ENCODE data around the gene NAA30. TPM values are rescaled to one million over a fixed set of nuclear protein-coding genes. Genes with fewer than 3 reads are reported as not detected.
"Not testable (repeated sequence)": the region's sequence is repeated elsewhere in the genome, so short reads cannot be mapped to it uniquely, and the experiment has no call there.

NAA30 gene
- total RNA-seq, result 10 to 100 TPM; 17.1 to 22.6 TPM
- long read RNA-seq, full-length matches to known transcripts, result 7 of 15 reads
- long read RNA-seq, partial matches to known transcripts, result 6 of 15 reads
- long read RNA-seq, other reads (novel, unspliced or antisense), result 2 of 15 reads

DNA sequence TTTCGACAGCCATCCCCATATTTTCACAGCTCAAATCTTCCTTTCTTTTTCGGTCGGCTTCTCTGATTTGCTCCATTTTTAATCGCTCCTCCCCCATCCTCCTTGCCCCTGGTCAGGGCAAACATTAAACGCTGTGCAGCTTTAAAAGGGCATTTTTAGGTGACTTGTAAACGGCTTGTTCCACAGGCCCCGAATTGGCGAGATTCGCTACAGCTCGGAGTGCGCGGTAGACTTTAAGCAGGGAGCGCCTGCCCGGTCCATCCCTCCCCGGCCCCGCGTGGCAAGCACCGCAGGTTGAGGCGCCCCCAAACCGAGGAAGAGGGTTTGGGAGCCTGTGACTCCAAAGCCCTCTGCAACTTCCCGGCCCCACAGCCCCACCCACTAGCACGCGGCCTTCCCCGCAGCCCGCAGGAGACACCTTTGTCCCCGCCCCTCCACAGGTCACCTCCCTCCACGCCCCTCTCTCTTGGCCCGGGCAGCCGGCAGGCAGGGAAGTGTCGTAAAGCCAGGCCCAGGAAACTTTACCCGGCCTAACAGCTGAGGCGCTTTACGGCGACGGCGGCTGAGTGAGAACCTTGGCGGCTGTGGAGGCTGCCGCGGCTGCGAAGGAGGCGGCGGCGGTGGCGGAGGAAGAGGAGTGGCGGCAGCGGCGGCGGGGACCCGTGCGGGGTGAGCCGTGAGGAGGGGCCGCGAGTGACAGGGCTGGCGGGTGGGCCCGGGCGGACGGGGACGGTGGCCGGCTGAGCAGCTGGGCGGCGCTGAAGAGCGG lies at the start of gene NAA30:
NAA30 (plus strand) TSS at position 550 of the 769 bp plus-strand sequence. CDS start 372 bp downstream, outside the sequence.
- DNase-seq (peak; percentile 96), ATAC-seq (peak; percentile 95 to 98)
- intact Hi-C loops (cut with DNase I), result no loop called here

DNA sequence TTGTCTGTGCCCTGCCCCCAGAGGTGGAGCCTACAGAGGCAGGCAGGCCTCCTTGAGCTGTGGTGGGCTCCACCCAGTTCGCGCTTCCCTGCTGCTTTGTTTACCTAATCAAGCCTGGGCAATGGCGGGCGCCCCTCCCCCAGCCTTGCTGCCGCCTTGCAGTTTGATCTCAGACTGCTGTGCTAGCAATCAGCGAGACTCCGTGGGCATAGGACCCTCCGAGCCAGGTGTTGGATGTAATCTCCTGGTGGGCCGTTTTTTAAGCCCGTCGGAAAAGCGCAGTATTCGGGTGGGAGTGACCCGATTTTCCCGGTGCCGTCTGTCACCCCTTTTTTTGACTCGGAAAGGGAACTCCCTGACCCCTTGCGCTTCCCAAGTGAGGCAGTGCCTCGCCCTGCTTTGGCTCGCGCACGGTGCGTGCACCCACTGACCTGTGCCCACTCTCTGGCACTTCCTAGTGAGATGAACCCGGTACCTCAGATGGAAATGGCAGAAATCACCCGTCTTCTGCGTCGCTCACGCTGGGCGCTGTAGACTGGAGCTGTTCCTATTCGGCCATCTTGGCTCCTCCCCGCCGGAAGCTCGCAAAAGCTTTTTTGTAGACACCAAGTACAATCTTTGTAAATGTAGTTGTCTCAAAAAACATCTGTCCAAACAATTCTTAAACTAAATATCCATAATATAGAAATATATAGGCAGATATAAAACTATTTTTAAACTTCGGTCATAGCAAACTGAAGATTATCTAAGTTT lies 46.7 kb upstream of the NAA30 start:
- intact Hi-C loops (cut with DNase I); DNase-seq; ATAC-seq: not testable (repeated sequence)

DNA sequence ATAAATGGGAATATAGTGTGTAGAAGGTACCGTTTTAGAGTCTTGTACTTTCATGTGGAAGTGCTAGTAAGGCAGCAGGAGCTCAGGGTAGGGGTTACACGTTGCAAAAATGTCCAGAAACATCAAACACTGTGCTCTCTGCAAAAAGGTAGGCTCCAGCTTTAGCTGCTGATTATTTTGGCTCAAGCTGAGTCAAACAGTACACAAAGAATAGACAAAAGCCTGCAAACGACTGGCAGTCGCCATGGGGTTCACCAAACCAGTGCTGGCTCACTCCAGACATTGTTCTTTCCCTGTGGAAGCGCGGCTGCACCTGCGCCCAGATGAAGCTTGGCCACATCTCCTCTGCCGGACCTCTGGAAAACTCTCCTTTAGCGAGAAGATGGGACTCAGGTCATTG lies 45.3 kb upstream of the NAA30 start:
- ATAC-seq, result no peak
- no peak for DNase-seq
- intact Hi-C loops (cut with DNase I), result no loop called here

DNA sequence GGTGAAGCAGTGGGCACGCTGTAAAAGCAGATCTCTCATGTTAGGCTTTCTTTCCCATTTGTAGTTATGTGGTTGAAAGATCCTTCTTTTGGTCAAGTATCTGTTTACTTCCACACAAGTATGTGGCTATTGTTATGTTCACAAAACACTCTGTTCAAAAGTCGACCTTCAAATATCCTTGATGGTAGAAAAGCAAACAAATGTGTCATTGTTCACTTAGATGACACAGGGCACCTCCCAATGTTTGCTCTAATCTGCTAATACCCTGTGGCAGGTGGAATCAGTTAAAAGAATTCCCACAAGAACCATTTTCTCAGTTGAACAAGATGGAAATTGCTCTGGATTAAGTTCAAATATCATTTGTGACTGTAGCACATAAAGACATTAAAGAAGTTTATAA lies 43.6 kb upstream of the NAA30 start:
- ATAC-seq, result no peak
- DNase-seq, result no peak
- intact Hi-C loops (cut with DNase I), result no loop called here

DNA sequence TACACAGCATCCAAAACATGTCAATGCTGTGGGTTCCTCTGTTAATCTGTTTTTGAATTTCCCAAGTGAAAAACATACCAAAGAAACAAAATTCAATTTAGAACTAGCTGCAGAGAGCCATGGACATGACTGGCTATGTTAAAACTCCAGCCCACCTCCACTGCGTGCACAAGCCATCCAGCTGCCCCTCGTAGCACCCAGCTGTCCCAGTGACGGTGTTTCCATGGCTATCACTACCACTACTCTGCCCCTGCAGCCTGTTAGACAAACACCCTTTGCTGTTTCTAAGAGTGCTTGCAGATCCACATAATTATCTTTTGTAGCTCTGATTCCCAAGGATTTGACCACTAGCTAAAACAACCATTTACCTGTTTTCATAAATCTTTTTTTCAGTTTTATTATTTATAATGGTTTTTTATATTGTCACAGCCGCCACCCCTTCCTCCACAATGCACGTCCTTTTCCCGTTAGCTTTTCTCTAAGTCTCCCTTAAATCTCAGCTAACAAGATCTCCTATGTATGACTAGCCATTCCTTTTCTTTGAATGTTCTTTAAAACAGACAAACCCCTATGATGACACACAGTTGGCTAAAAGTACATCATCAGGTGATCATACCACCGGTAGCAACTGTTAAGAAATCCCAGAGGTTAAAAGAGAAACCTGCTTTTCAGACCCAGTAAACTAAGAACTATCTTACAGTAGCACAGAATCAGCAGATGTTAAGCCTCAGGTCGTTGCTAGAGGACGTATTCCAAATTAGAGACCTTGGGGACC lies 37.8 kb upstream of the NAA30 start:
- DNase-seq, result no peak
- no peak for ATAC-seq

DNA sequence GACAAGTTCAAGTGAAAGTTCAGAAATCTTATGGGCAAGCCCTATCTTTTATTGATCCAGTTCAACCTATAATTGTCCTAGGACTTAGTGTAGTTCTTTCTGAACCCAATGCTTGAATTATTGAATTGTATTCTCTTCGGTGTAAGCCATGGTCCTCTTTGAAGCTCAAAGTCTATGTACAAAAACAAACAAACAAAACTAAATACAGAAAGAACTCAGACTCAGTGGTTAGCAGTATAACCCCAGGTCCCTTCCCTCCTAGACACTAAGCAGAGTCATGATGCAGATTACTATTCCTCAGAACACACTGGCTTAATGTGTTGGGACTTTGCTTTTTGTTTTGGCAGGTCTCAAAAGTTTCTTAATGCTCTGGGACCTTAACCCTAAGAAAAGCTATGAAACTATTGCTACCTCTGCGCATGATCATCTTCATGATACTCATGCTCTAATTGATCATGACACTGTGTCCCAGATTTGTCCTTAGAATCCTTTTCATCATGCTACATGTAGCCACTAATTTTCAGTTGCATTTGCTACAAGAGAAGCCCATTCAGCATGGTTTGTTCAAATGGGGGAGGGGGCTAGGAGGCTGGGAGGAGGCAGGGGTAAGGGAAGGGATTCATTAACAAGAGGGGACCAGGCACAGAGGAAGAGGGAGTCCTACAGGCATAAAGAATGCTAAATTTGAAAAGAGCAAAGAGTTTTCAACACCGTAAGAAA lies 35.1 kb upstream of the NAA30 start:
- intact Hi-C loops (cut with DNase I), result no loop called here
- ATAC-seq (no peak), DNase-seq (no peak)

More for the DNA sequence above, 37.8 kb upstream of the NAA30 start:
- intact Hi-C loops (cut with DNase I), result no loop called here

DNA sequence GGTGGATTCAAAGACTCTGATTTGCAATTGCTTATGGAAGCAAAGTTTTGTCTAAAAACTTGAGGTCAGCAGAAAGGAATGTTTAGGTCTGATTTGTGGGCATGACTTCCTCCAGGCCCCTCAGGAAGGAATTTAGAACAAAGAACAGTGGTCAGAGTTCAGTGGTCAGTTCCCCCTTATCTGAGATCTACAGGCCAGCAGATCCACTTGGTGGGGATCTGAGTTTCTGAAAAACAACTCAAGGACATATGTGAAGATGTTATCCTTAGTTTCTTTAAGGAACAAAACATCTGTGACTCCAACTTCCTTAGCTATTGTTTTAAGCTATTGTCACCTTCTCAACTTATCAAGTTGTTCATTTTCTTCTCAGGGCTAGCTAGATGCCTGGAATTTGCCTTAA lies 28.0 kb upstream of the NAA30 start:
- intact Hi-C loops (cut with DNase I), result no loop called here
- DNase-seq, result no peak
- no peak for ATAC-seq

DNA sequence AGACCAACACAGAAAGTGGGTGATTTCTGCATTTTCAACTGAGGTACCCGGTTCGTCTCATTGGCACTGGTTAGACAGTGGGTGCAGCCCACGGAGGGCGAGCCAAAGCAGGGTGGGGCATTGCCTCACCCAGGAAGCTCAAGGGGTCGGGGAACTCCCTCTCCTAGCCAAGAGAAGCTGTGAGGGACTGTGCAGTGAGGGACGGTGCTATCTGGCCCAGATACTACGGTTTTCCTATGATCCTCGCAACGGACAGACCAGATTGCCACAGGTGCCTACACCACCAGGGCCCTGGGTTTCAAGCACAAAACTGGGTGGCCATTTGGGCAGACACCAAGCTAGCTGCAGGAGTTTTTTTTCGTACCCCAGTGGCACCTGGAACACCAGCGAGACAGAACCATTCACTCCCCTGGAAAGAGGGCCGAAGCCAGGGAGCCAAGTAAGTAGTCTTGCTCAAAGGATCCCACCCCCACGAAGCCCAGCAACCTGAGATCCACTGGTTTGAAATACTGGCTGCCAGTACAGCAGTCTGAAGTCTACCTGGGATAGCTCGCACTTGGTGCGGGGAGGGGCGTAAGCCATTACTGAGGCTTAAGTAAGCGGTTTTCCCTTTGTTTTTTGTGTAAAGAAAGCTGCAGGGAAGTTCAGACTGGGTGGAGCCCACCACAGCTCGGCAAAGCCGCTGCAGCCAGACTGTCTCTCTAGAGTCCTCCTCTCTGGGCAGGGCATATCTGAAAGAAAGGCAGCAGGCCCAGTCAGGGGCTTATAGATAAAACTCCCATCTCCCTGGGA lies 25.5 kb upstream of the NAA30 start:
- intact Hi-C loops (cut with DNase I), result no loop called here
- ATAC-seq, result no peak

DNA sequence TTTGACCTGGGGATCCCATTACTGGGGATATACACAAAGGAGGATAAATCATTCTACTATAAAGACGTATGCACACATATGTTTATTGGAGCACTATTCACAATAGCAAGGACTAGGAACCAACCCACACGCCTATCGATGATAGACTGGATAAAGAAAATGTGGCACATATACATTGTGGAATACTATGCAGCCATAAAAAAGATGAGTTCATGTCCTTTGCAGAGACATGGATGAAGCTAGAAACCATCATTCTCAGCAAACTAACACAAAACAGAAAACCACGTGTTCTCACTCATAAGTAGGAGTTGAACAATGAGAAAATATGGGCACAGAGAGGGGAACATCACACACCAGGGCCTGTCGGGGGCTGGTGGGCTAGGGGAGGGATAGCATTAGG lies 20.2 kb upstream of the NAA30 start:
- intact Hi-C loops (cut with DNase I); ATAC-seq; DNase-seq: not testable (repeated sequence)

More for the DNA sequence above, 25.5 kb upstream of the NAA30 start:
- no peak for DNase-seq

DNA sequence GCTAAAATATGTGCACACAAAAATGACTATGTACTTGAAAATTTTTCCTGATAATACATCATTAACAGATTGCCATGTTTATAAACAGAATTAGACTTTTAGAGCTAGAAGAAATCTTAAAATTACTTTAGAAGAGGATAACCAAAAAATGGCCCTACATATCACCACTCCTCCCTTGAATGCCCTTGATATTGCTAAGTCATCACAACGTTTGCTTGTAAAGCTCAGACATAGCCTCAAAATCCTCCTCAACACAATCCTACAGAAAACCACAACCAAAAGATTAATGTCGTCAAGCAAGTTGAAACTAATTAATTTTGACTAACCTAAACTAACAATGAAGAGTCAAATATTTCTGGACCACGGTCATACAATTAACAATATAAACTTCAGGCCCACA lies 19.4 kb upstream of the NAA30 start:
- DNase-seq, result no peak
- intact Hi-C loops (cut with DNase I), result no loop called here
- ATAC-seq, result no peak

DNA sequence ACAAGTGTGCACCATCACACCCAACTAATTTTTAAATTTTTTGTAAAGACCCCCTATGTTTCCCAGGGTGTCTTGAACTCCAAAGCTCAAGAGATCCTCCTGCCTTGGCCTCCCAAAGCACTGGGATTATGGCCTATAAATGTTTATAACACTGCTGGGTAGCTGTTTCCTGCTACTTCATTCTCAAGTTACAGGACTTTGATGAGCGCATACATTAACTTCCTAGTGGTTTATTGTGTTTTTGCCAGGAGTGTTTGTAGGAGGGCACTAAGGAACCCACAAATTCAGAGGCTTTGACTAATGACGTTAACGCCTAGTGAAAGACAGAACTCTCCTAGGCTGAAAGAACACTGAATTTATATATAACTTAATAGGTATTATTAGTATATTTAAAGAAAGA lies 15.2 kb upstream of the NAA30 start:
- intact Hi-C loops (cut with DNase I), result no loop called here
- no peak for DNase-seq
- ATAC-seq, result no peak

DNA sequence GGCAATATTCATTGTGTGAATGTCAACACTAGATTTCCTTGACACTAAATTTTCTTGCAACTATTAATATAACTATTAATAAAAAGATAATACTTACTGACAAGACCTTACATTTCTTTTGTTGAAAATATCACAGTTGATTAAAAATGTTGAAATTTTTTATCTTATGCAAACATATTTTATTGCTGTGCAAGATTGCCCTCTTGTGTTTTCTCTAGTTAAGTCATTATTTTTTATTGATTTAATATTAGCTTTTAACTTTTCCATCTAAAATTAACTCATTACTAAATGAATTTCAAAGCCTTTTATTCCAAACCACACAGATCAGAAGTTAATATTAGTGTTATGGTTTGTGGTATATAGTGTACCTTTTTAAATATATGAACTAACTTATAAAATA lies 11.7 kb upstream of the NAA30 start:
- intact Hi-C loops (cut with DNase I), result no loop called here

DNA sequence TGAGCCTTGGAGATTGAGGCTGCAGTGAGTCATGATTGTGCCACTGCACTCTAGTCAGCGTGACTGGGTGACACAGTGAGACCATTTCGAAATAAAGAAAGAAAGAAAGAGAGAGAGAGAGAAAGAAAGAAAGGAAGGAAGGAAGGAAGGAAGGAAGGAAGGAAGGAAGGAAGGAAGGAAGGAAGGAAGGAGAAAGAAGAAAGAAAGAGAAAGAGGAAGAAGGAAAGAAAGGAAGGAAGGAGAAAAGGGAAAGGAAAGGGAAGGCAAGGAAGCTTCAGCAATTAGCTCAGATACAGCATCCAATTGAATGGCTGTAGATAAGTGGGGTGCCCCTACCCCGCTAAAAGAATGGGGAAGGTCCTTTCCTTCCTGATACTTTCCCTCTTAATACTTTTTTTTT lies 9.5 kb upstream of the NAA30 start:
- ATAC-seq, result no peak
- intact Hi-C loops (cut with DNase I), result loop anchor here in 1 of 2 donors (10.0 kb wide), 1 partner anchor 86 kb away; no protein-coding TSS in a partner anchor

More for the DNA sequence above, 11.7 kb upstream of the NAA30 start:
- ATAC-seq (no peak), DNase-seq (no peak)

DNA sequence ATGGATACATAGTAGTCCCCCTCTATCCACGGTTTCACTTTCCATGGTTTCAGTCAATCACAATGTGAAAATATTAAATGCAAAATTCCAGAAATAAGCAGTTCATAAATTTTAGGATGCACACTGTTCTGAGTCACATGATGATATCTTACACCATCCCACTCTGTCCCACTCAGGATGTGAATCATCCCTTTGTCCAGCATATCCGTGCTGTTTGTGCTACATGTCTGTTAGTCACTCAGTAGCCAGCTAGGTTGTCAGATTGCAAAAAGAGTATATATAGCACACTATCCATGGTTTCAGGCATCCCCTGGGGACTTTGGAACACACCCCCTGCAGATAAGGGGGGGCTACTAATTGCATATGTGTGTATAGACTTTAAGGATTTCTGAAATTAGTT lies 8.1 kb upstream of the NAA30 start:
- intact Hi-C loops (cut with DNase I), result loop anchor here in 1 of 2 donors (10.0 kb wide), 1 partner anchor 87 kb away; no protein-coding TSS in a partner anchor
- DNase-seq (no peak), ATAC-seq (peak in 1 of 2 donors; percentile 44)

More for the DNA sequence above, 9.5 kb upstream of the NAA30 start:
- DNase-seq, result no peak

DNA sequence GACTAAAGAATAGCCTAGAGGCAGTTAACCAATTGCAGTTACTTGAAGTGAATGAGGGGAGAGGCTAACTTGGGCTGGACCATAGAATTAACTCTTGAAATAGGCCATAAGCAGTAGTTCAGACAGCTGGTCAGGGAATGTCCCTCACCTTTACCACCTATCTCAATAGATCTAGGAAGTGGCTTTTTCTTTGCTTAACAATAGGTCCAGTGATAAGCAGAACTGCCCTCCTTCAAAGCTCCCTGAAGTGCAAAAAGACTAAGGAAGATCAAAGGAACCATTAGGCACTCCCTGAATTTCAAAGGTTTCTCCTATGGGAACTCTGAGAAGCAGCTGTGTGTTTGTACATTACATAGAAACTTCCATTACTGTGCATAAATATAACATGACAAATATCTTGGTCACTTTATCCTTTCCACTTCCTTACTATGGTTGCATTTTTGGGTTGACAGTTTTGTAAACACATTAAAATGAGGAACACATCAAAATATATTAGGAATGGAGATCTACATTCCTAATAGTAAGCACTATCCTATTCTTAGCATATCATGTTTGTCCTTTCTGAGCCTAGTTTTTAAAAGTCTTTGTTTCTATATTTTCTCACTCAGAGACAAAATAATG lies 7.2 kb upstream of the NAA30 start:
- ATAC-seq (no peak), DNase-seq (no peak)
- intact Hi-C loops (cut with DNase I), result loop anchor here in 1 of 2 donors (10.0 kb wide), 1 partner anchor 88 kb away; no protein-coding TSS in a partner anchor

DNA sequence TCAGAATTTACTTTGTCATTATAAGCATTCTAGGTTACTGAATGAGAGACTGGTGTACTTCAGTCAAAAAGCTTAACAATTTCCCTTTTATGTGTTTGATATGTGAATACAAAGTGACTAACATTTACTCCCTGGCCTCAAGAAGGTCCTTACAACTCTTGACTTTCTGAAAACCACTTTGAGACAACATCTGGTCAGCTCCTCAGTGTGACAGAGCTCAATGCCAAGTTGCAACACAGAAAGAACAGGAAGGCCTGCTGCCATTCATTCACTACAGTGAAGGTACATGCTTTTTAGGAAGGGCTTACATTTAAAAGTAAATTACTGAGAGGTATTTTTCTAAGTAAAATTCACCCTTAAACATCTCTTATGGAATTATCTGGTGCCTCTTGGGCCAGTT lies 2.3 kb upstream of the NAA30 start:
- DNase-seq (no peak), ATAC-seq (no peak)
- intact Hi-C loops (cut with DNase I), result loop anchor here in 1 of 2 donors (10.0 kb wide), 1 partner anchor 93 kb away; no protein-coding TSS in a partner anchor

DNA sequence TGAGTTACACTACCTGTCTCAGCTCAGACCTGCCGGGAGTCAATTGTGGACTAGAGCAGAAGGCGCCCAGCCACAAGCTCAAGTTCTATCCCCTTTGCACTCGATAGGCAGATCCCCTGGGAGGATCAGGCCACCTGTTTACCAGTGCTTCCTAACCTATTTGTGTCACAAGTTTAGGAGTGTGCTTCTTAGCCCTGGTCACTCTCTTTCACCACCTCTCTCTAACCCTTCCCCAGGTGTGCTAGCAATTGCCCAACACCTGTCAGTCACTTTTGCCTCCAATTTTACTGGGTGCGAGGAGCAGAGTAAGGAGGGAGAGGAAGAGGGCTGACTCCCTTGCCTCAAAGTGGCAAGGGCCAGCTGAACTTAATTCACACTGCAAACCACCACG lies 745 bp upstream of the NAA30 start:
- intact Hi-C loops (cut with DNase I), result loop anchor here in 1 of 2 donors (10.0 kb wide), 1 partner anchor 95 kb away; no protein-coding TSS in a partner anchor

More for the DNA sequence above, 745 bp upstream of the NAA30 start:
- ATAC-seq, result no peak
- no peak for DNase-seq

Data from left cardiac atrium (tissue), 4 donors.